Mesenchymal stem cell (in vitro differentiated cells and primary cell): ENCODE results near the gene SNORC. TPM values are rescaled to one million over a fixed set of nuclear protein-coding genes. Genes with fewer than 3 reads are reported as not detected.

Experiments used
- small RNA-seq: library from polyadenylated mRNA; stranded (forward); fragments of <200 nt; extraction: miRNeasy Mini kit (QIAGEN cat#:217004); gene quantifications from one replicate; pipeline ENCODE3, GENCODE V24; 2013; ENCODE audit warnings: low read depth

The SNORC gene

Small RNAs within 50 kb of the gene (small RNA-seq; reads per million reads assigned to genes)
- not detected for gene RF00019
